B cell (primary cell): ENCODE measurements around the gene GTF2IRD1. TPM values are rescaled to one million over a fixed set of nuclear protein-coding genes. Genes with fewer than 3 reads are reported as not detected.

Experiments used
- ATAC-seq: fragments of 200-7000 bp; cut with Tn5 transposase; one replicate; pipeline ENCODE4 v1.10.0; 2021; ENCODE audit warnings: low read depth, mild to moderate bottlenecking, moderate number of reproducible peaks, moderate library complexity
- CTCF ChIA-PET: fragments of 350-600 bp; sonication (Branson Sonifier 250); formaldehyde crosslinking; loops from one replicate; lab custom pipeline; 2021; ENCODE audit warnings: antibody characterized with exemption, inconsistent platforms; lab: Charles Lee
- POLR2A ChIA-PET: fragments of 350-600 bp; sonication (Branson Sonifier 250); formaldehyde crosslinking; loops from one replicate; lab custom pipeline; 2021; ENCODE audit warnings: antibody characterized with exemption; lab: Charles Lee
- DNase-seq: peaks from one replicate; pipeline ENCODE4 v3.0.0; 2013
- H2AFZ ChIP-seq: 2 replicates; pipeline ENCODE4 v1.6.1; 2012; ENCODE audit warnings: mild to moderate bottlenecking, low read depth, low read length; ENCODE audit not compliant: insufficient read depth, poor library complexity, severe bottlenecking
- H3K27ac ChIP-seq, 2 donors: 1 replicate in 1 of 2; 2 replicates in 1 of 2; pipeline ENCODE4 v1.5.1; 2012 to 2013; ENCODE audit warnings: low read length in 2 of 2, mild to moderate bottlenecking in 2 of 2, moderate library complexity in 1 of 2
- H3K27me3 ChIP-seq, 4 experiments: fragments of 200-600 bp in 1 of 4; sonication (generic) in 1 of 4; replicated peaks in 1 of 4; 1 replicate in 2 of 4; 2 replicates in 2 of 4; pipeline versions ENCODE4 v1.6.1 to v1.7.0; 2013 to 2016; ENCODE audit warnings: low read length in 3 of 4, mild to moderate bottlenecking in 2 of 4, mixed read lengths in 1 of 4, moderate library complexity in 1 of 4; ENCODE audit not compliant: insufficient read depth in 4 of 4, control insufficient read depth in 3 of 4; ENCODE audit errors: control extremely low read depth in 1 of 4
- H3K36me3 ChIP-seq, 2 experiments: replicated peaks in 1 of 2; 1 replicate in 1 of 2; 2 replicates in 1 of 2; pipeline versions ENCODE4 v1.6.1 to v1.7.1; 2013; ENCODE audit warnings: low read length in 1 of 2; ENCODE audit not compliant: insufficient read depth in 2 of 2, control insufficient read depth in 1 of 2; ENCODE audit errors: control extremely low read depth in 1 of 2, extremely low read depth in 1 of 2
- H3K4me1 ChIP-seq, 2 donors: fragments of 200-600 bp in 1 of 2; sonication (generic) in 1 of 2; 1 replicate in 1 of 2; 2 replicates in 1 of 2; pipeline versions ENCODE4 v1.5.1 to v1.6.1; 2013 to 2017; ENCODE audit warnings: low read length in 2 of 2; ENCODE audit not compliant: control insufficient read depth in 2 of 2, insufficient read depth in 2 of 2
- H3K4me2 ChIP-seq: replicated peaks from 2 replicates; pipeline ENCODE3; 2012; ENCODE audit warnings: mild to moderate bottlenecking, low read depth, low read length; ENCODE audit not compliant: poor library complexity, severe bottlenecking
- H3K4me3 ChIP-seq, 5 experiments: fragments of 200-600 bp in 1 of 5; sonication (generic) in 1 of 5; 1 replicate in 3 of 5; 2 replicates in 2 of 5; pipeline versions ENCODE4 v1.5.1 to v1.7.0; 2011 to 2016; ENCODE audit warnings: low read length in 4 of 5, mild to moderate bottlenecking in 4 of 5, low read depth in 2 of 5, control low read depth in 1 of 5, moderate library complexity in 1 of 5; ENCODE audit not compliant: insufficient read depth in 1 of 5; ENCODE audit errors: control extremely low read depth in 1 of 5, extremely low read depth in 1 of 5
- H3K79me2 ChIP-seq: fragments of 200-600 bp; sonication (generic); one replicate; pipeline ENCODE4 v1.6.0; 2016; ENCODE audit warnings: low read length; ENCODE audit not compliant: control insufficient read depth, insufficient read depth
- H3K9ac ChIP-seq: fragments of 200-600 bp; sonication (generic); 2 replicates; pipeline ENCODE4 v1.6.1; 2017; ENCODE audit warnings: mild to moderate bottlenecking, low read length, moderate library complexity
- H3K9me3 ChIP-seq, 3 donors: one replicate each; pipeline versions ENCODE4 v1.6.1 to v1.7.1; 2013; ENCODE audit warnings: low read length in 2 of 3; ENCODE audit not compliant: control insufficient read depth in 2 of 3, insufficient read depth in 1 of 3; ENCODE audit errors: control extremely low read depth in 1 of 3
- H4K20me1 ChIP-seq: 2 replicates; pipeline ENCODE4 v1.6.0; 2012; ENCODE audit warnings: mild to moderate bottlenecking, low read length; ENCODE audit not compliant: insufficient read depth, control insufficient read depth, poor library complexity, severe bottlenecking
- H3K27ac Mint-ChIP-seq: one replicate; pipeline ENCODE4 v1.8.0; 2021; ENCODE audit warnings: mixed read lengths
- H3K27me3 Mint-ChIP-seq: one replicate; pipeline ENCODE4 v1.8.0; 2021; ENCODE audit warnings: mixed read lengths
- H3K4me1 Mint-ChIP-seq: one replicate; pipeline ENCODE4 v1.8.0; 2021; ENCODE audit warnings: mixed read lengths
- H3K4me3 Mint-ChIP-seq: one replicate; pipeline ENCODE4 v1.8.0; 2021; ENCODE audit warnings: mixed read lengths
- H3K9me3 Mint-ChIP-seq: one replicate; pipeline ENCODE4 v1.8.0; 2022; ENCODE audit warnings: mixed read lengths; ENCODE audit not compliant: insufficient read depth
- EZH2 ChIP-seq: IDR thresholded peaks from 2 replicates; pipeline ENCODE4 v1.6.1; 2012; ENCODE audit warnings: borderline replicate concordance, low read depth, mild to moderate bottlenecking, moderate library complexity, low read length; ENCODE audit not compliant: insufficient read depth, poor library complexity, severe bottlenecking
- WGBS: methylation state at CpG from one replicate; pipeline ENCODE4 v1.1.5; 2013; ENCODE audit warnings: missing lambda C conversion rate; ENCODE audit not compliant: insufficient coverage; 5-methylcytosine and 5-hydroxymethylcytosine counted together
- intact Hi-C: fragments of 100-400 bp; cut with micrococcal nuclease; formaldehyde crosslinking; loops from one replicate; pipeline ENCODE4 v1.10.0; 2022
- polyA plus RNA-seq: library from polyadenylated mRNA; depleted of rRNA; stranded (reverse); fragments of >200 nt; gene quantifications from 2 replicates; pipeline ENCODE4 v1.2.3, GENCODE V29; 2012
- total RNA-seq, 2 donors: library from RNA; stranded (reverse); fragments of 120-200 nt in 1 of 2; gene quantifications; 1 replicate in 1 of 2; 2 replicates in 1 of 2; pipeline versions ENCODE4 v1.2.3 to v1.2.4, GENCODE V29; 2013 to 2022
- TF ChIP-seq, protein P1 (sequence below): fragments of 200-600 bp; IDR thresholded peaks from one replicate; pipeline ENCODE4 v1.8.0; 2022; ENCODE audit warnings: antibody characterized with exemption, mild to moderate bottlenecking

The GTF2IRD1 gene
- total and polyA plus RNA-seq, 2 donors (not counting 1 experiment from before 2014, with no cell fraction given), result 0.45 to 2.2 TPM

DNA sequence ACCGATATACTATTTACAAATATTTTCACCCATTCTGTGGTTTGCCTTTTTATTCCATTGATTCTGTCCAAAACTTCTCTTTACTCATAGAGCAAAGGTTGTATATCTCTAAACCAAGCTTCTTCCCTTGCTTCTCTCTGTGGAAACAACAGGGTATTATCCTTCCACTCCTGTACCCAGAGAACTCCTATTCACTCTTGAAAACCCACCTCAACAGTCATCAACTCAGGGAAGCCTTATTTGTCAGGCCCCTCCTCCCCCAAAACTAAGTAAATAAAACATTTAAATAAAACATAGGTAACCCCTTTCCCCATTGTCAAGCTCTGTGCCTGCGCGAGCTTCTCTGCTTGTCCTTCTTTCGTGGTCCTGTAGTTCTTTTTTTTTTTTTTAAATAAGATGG, 44.6 kb downstream of the GTF2IRD1 start:
- TF ChIP-seq, protein P1, sequence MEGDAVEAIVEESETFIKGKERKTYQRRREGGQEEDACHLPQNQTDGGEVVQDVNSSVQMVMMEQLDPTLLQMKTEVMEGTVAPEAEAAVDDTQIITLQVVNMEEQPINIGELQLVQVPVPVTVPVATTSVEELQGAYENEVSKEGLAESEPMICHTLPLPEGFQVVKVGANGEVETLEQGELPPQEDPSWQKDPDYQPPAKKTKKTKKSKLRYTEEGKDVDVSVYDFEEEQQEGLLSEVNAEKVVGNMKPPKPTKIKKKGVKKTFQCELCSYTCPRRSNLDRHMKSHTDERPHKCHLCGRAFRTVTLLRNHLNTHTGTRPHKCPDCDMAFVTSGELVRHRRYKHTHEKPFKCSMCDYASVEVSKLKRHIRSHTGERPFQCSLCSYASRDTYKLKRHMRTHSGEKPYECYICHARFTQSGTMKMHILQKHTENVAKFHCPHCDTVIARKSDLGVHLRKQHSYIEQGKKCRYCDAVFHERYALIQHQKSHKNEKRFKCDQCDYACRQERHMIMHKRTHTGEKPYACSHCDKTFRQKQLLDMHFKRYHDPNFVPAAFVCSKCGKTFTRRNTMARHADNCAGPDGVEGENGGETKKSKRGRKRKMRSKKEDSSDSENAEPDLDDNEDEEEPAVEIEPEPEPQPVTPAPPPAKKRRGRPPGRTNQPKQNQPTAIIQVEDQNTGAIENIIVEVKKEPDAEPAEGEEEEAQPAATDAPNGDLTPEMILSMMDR, result no peak
- TF ChIP-seq EZH2, result no peak
- Histone ChIP-seq H4K20me1 (no peaks in the 10 kb centered on the region), H3K4me3 (no peak overlapping the region), H3K9me3 (peaks cover 0 to 15% (median 5%) of the 10 kb centered on the region in 3 donors), H3K27ac (no peak overlapping the region), H2AFZ (no peak overlapping the region), H3K27me3 (no peaks in the 10 kb centered on the region), H3K4me2 (no peak overlapping the region), H3K79me2 (no peaks in the 10 kb centered on the region), H3K9ac (no peak overlapping the region), H3K36me3 (no peaks in the 10 kb centered on the region), H3K4me1 (no peaks in the 10 kb centered on the region)
- Mint-ChIP-seq H3K9me3 (no peaks in the 10 kb centered on the region), H3K4me1 (no peaks in the 10 kb centered on the region), H3K27ac (no peak overlapping the region), H3K27me3 (no peaks in the 10 kb centered on the region), H3K4me3 (no peak overlapping the region)
- ChIA-PET POLR2A (no interaction called here), CTCF (no interaction called here)
- DNase-seq (no peak), ATAC-seq (no peak)
- WGBS, result no CpG with 5 or more reads among the region's 4 CpGs
- intact Hi-C loops, result no loop called here

DNA sequence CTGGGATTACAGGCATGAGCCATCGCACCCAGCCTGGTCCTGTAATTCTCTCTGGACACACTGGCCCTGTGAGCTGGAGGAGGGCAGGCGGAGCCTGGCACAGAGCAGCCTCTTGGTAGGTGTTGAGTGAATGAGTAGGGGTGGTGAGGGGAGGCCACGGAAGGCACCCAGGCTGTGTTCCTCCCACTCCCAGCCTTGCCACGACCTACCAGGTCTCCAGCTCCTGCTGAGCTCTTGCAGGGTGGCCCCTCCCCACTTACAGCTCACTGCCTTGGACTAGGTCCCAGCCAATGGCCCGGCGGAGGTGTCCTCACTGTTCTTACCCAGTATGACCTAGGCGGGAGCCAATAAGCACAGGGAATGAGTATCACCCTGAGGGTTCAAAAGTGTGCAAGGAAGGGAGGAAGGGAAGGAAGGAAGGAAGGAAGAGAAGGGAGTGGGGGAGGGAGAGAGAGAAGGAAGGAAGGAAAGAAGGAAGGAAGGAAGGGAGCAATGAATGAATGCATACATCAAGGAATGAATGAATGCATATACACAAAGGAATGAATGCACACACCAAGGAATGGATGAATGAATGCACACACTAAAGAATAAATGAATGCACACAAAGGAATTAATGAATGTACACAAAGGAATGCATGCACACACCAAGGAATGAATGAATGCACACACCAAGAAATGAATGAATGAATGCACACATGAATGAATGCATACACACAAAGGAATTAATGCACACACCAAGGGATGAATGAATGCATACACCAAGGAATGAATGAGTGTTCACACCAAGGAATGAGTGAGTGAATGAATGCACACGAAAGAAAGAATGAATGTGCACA, 45.5 kb downstream of the GTF2IRD1 start:
- CTCF ChIA-PET, result no interaction called here
- H2AFZ ChIP-seq, result no peak overlapping the region
- no peak overlapping the region for H3K4me3 ChIP-seq
- DNase-seq (no peak), ATAC-seq (no peak)
- POLR2A ChIA-PET, result no interaction called here
- 92% methylated on average over 4 of the region's 8 CpGs for WGBS
- Mint-ChIP-seq H3K27me3 (no peaks in the 10 kb centered on the region), H3K4me1 (no peaks in the 10 kb centered on the region), H3K9me3 (peaks cover 3% of the 10 kb centered on the region), H3K27ac (no peak overlapping the region), H3K4me3 (no peak overlapping the region)
- no peaks in the 10 kb centered on the region for H3K4me1 ChIP-seq
- no peaks in the 10 kb centered on the region for H3K27me3 ChIP-seq
- H3K36me3 ChIP-seq, result no peaks in the 10 kb centered on the region
- no peak overlapping the region for H3K27ac ChIP-seq
- H3K9me3 ChIP-seq, result peaks cover 0 to 15% (median 5%) of the 10 kb centered on the region in 3 donors
- intact Hi-C loops, result no loop called here
- H3K9ac ChIP-seq, result no peak overlapping the region
- no peaks in the 10 kb centered on the region for H3K79me2 ChIP-seq
- TF ChIP-seq, protein P1, result no peak
- no peak for TF ChIP-seq EZH2
- no peaks in the 10 kb centered on the region for H4K20me1 ChIP-seq
- H3K4me2 ChIP-seq, result no peak overlapping the region
